ENCODE data around the gene KCNRG. TPM values are rescaled to one million over a fixed set of nuclear protein-coding genes. Genes with fewer than 3 reads are reported as not detected.

The KCNRG gene
- total RNA-seq, 2 experiments from 2014 or later = 0.27 to 0.70 TPM

GRCh38 chr13:49997955-49998354, 17.3 kb upstream of the KCNRG start:
- peaks cover 38% of the 10 kb centered on the region for H3K4me1 ChIP-seq (ENCODE audit: insufficient read depth, low read length)
- DNase-seq (no peak), ATAC-seq (ENCODE audit: poor library complexity) (no peak)
- H3K27ac ChIP-seq (ENCODE audit: low read depth in 1 of 2, low read length in 2 of 2) = no peak overlapping the region
- no peaks in the 10 kb centered on the region for H3K27me3 ChIP-seq (ENCODE audit: control insufficient read depth in 1 of 2, insufficient read depth in 2 of 2, low read length in 2 of 2)
- Mint-ChIP-seq H3K36me3 (ENCODE audit: low read depth) (peaks cover 64% of the 10 kb centered on the region), H3K27ac (peak overlapping the region; percentile 90), H3K9me3 (no peaks in the 10 kb centered on the region), H3K27me3 (no peaks in the 10 kb centered on the region), H3K4me3 (peak overlapping the region; percentile 97), H3K4me1 (ENCODE audit: low read depth) (peaks cover 60% of the 10 kb centered on the region)
- no peaks in the 10 kb centered on the region for H3K9me3 ChIP-seq (ENCODE audit: control insufficient read depth in 1 of 2, insufficient read depth in 1 of 2, low read length in 2 of 2)
- peak overlapping the region; percentile 96 for H3K4me3 ChIP-seq (ENCODE audit: low read length)
- no peak for TF ChIP-seq CTCF (IDR thresholded peaks at IDR 0.05)
- ChIA-PET POLR2A (interaction anchor here (0.6 to 4.1 kb wide), 51 partner anchors 8 to 1799 kb away, joined by 3 to 232 read pairs (median 5); partner anchors contain the start of genes CAB39L, INTS6, KCNRG and KPNA3), CTCF (interaction anchor here (0.6 to 3.5 kb wide), 41 partner anchors 10 to 917 kb away, joined by 3 to 57 read pairs (median 4); partner anchors contain the start of genes KCNRG, RNASEH2B and SPRYD7)
- peaks cover 34% of the 10 kb centered on the region for H3K36me3 ChIP-seq (ENCODE audit: insufficient read depth, low read length)
- intact Hi-C loops (cut with DNase I, micrococcal nuclease) = loop anchor here (1.0 to 10.0 kb wide), 8 partner anchors 62 to 1457 kb away; partner anchors contain the start of genes INTS6 (in 1 of the 2) and SPRYD7 (in 1 of the 2)

- ATAC-seq (ENCODE audit: poor library complexity) = no peak
- H3K4me3 Mint-ChIP-seq = peak overlapping the region; percentile 97
- Histone ChIP-seq H3K9me3 (ENCODE audit: control insufficient read depth in 1 of 2, insufficient read depth in 1 of 2, low read length in 2 of 2) (no peaks in the 10 kb centered on the region), H3K36me3 (ENCODE audit: insufficient read depth, low read length) (peaks cover 36% of the 10 kb centered on the region), H3K4me1 (ENCODE audit: insufficient read depth, low read length) (peaks cover 39% of the 10 kb centered on the region), H3K27me3 (ENCODE audit: control insufficient read depth in 1 of 2, insufficient read depth in 2 of 2, low read length in 2 of 2) (no peaks in the 10 kb centered on the region), H3K4me3 (ENCODE audit: low read length) (no peak overlapping the region), H3K27ac (ENCODE audit: low read depth in 1 of 2, low read length in 2 of 2) (no peak overlapping the region)
- H3K4me1 Mint-ChIP-seq (ENCODE audit: low read depth) = peaks cover 68% of the 10 kb centered on the region
- CTCF ChIA-PET = interaction anchor here (0.7 to 3.5 kb wide), 6 partner anchors 9 to 513 kb away, joined by 3 to 57 read pairs (median 12); no protein-coding TSS in a partner anchor
- peak overlapping the region; percentile 39 for H3K27ac Mint-ChIP-seq
- intact Hi-C loops (cut with DNase I, micrococcal nuclease) = loop anchor here (5.0 to 10.0 kb wide), 3 partner anchors 238 to 1456 kb away; partner anchors contain the start of gene INTS6 (in 1 of the 2)
- peaks cover 75% of the 10 kb centered on the region for H3K36me3 Mint-ChIP-seq (ENCODE audit: low read depth)
- H3K9me3 Mint-ChIP-seq = no peaks in the 10 kb centered on the region
- no peak for TF ChIP-seq CTCF (IDR thresholded peaks at IDR 0.05)
- POLR2A ChIA-PET = interaction anchor here (0.6 to 4.1 kb wide), 8 partner anchors 57 to 911 kb away, joined by 3 to 232 read pairs (median 18); partner anchors contain the start of gene RNASEH2B
- DNase-seq = no peak
- no peaks in the 10 kb centered on the region for H3K27me3 Mint-ChIP-seq
These were observed 16.3 kb upstream of the KCNRG start for GRCh38 chr13:49998714-49999624.

- peaks cover 65% of the 10 kb centered on the region for H3K4me1 Mint-ChIP-seq (ENCODE audit: low read depth)
- peak overlapping the region; percentile 25 for H3K4me3 Mint-ChIP-seq
- POLR2A ChIA-PET = no interaction called here
- intact Hi-C loops (cut with DNase I, micrococcal nuclease) = no loop called here
- no peak for ATAC-seq (ENCODE audit: poor library complexity)
- Histone ChIP-seq H3K4me3 (ENCODE audit: low read length) (no peak overlapping the region), H3K4me1 (ENCODE audit: insufficient read depth, low read length) (peaks cover 40% of the 10 kb centered on the region), H3K27me3 (ENCODE audit: control insufficient read depth in 1 of 2, insufficient read depth in 2 of 2, low read length in 2 of 2) (no peaks in the 10 kb centered on the region), H3K9me3 (ENCODE audit: control insufficient read depth in 1 of 2, insufficient read depth in 1 of 2, low read length in 2 of 2) (no peaks in the 10 kb centered on the region), H3K36me3 (ENCODE audit: insufficient read depth, low read length) (peaks cover 44% of the 10 kb centered on the region), H3K27ac (ENCODE audit: low read depth in 1 of 2, low read length in 2 of 2) (no peak overlapping the region)
- H3K27me3 Mint-ChIP-seq = no peaks in the 10 kb centered on the region
- TF ChIP-seq CTCF (IDR thresholded peaks at IDR 0.05) = no peak
- no peak overlapping the region for H3K27ac Mint-ChIP-seq
- CTCF ChIA-PET = interaction anchor here (0.6 kb wide), 1 partner anchor 63 kb away, joined by 3 read pairs; no protein-coding TSS in a partner anchor
- peaks cover 83% of the 10 kb centered on the region for H3K36me3 Mint-ChIP-seq (ENCODE audit: low read depth)
- no peak for DNase-seq
- H3K9me3 Mint-ChIP-seq = no peaks in the 10 kb centered on the region
These were observed 14.0 kb upstream of the KCNRG start for GRCh38 chr13:50001287-50001686.

Measured in CD4-positive, alpha-beta T cell (primary cell).